Brain microvascular endothelial cell (primary cell): ENCODE measurements around the gene DNAH17.
A peak's percentile ranks its signal among the peaks of the same experiment; 100 is the strongest.

Experiments used
- DNase-seq: peaks from one replicate; pipeline ENCODE4 v3.0.0-alpha.2; 2020
- H3K27ac ChIP-seq: fragments of 250-450 bp; sonication (Bioruptor Pico); 2 replicates; pipeline ENCODE4 v1.5.1; 2020; ENCODE audit warnings: mild to moderate bottlenecking, moderate library complexity
- H3K27me3 ChIP-seq: fragments of 250-450 bp; sonication (Bioruptor Pico); replicated peaks from 2 replicates; pipeline ENCODE4 v1.5.1; 2020; ENCODE audit warnings: mild to moderate bottlenecking
- H3K36me3 ChIP-seq: fragments of 250-450 bp; sonication (Bioruptor Pico); replicated peaks from 2 replicates; pipeline ENCODE4 v1.5.1; 2020; ENCODE audit warnings: mild to moderate bottlenecking
- H3K4me3 ChIP-seq: 2 replicates; pipeline ENCODE4 v1.5.1; 2011; ENCODE audit warnings: low read depth, mild to moderate bottlenecking, control low read depth, low read length, moderate library complexity
- in situ Hi-C: cut with HindIII; loops from 2 replicates; pipeline ENCODE4 v1.10.0; 2017; ENCODE audit warnings: low sequenced_read_pairs, low pct_ligation_motif_present
- TF ChIP-seq, protein P1 (sequence below): IDR thresholded peaks from 2 replicates; pipeline ENCODE4 v1.5.1; 2011; ENCODE audit warnings: low read depth, mild to moderate bottlenecking, moderate library complexity, low read length, control low read depth, inconsistent platforms; ENCODE audit errors: missing control alignments

Gene DNAH17

DNA sequence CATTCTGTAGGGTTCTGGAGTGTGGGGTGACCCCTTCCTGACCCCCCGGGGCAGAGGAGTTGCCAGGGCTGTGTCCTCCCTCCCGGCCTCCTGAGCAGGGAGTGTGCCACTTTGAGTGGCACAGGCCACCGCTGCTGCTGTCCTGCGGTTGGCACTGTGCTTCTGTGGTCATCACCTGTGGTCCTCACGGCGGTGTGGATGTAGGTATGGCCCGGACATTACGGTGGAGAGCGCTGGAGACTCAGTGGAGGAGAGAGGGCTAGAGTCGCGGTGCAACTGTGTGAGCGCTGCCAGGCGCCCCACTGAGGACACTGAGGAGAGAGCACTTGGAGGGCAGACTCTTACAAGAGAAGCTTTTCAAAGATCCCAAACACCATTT is 159.7 kb downstream of the DNAH17 start:
- in situ Hi-C loops = no loop called here
- TF ChIP-seq, protein P1, sequence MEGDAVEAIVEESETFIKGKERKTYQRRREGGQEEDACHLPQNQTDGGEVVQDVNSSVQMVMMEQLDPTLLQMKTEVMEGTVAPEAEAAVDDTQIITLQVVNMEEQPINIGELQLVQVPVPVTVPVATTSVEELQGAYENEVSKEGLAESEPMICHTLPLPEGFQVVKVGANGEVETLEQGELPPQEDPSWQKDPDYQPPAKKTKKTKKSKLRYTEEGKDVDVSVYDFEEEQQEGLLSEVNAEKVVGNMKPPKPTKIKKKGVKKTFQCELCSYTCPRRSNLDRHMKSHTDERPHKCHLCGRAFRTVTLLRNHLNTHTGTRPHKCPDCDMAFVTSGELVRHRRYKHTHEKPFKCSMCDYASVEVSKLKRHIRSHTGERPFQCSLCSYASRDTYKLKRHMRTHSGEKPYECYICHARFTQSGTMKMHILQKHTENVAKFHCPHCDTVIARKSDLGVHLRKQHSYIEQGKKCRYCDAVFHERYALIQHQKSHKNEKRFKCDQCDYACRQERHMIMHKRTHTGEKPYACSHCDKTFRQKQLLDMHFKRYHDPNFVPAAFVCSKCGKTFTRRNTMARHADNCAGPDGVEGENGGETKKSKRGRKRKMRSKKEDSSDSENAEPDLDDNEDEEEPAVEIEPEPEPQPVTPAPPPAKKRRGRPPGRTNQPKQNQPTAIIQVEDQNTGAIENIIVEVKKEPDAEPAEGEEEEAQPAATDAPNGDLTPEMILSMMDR = no peak
- H3K27ac ChIP-seq = no peak overlapping the region

DNA sequence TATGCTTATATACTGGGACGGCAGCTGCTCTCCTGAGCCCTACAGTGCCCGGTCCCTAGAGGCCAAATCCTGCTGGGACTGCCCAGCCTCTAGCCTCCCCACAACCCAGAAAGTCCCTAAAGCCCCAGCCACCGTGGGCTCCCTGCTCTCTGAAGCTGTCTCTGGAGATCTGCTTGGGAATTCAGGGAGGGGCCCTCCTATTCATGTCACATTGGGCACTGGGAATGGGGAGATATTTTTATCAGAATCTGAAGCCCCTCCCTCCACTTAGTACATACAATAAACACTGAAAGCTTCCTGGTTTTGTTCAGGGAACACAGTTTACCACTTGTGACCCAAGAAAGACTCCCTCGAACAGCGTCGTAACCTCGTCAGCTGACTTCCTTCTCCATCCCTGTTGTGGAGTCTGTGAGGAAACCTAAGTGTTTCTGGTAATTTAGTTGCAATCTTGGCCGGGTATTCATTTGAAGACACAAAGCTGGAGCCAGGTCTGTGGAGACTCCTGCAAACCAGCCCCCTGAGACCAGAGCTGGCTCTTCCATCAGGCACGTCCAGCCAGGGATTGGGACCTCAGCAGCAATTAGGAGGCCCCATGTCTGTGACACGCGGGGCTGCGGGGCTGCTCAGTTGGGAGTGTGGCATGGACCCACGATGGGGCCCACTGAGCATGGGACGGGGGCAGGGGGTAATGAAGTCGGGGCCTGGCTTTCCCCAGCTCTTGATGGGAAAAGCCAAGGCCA is 160.2 kb downstream of the DNAH17 start:
- TF ChIP-seq, protein P1 = no peak

More for the DNA sequence above, 159.7 kb downstream of the DNAH17 start:
- H3K27me3 ChIP-seq = no peaks in the 10 kb centered on the region
- no peak overlapping the region for H3K4me3 ChIP-seq
- peaks cover 35% of the 10 kb centered on the region for H3K36me3 ChIP-seq
- no peak for DNase-seq

DNA sequence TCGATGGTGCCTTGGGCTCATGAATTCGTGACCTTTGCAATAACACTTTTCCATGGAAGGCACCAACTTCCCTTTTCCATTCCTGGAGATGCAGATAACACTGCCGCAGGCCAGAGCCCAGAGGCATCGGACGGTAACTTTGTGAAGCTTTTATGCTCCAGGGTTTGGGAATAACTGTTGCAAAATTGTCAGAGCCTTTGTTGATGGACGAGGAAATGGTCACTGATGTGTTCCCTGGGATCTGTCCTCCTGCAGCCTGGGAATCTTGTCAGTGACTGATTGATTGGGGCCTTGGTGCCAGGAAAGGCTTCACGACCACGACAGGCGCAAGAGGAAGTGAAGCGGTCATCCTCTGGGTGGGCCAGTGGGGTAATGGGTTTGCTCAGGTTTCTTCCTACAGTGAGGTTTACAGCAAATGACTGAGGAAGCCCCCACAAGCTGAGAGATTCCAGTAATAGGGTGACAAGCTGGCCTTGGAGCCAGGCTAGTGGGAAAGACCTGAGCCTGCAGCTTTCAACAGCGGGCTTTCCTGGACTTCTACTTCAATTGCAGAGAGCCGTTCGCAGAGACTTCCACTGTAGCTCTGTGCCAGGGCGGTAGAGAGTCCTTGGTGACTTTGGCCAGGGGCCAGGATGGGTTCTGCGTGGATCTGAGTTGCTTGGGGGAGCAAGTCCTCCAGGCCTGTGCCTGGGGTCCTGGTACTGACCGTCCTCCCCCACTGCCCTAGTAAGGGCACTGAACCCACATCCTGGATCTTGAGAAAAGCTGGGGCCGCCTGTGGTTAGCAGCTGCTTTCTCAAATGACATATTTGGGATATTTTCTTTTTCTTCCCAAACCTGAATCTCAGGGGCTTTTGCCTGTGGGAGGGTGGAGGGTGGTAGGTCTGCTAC is 161.1 kb downstream of the DNAH17 start:
- peak; percentile 26 for DNase-seq
- H3K36me3 ChIP-seq = peaks cover 22% of the 10 kb centered on the region

More for the DNA sequence above, 160.2 kb downstream of the DNAH17 start:
- in situ Hi-C loops = no loop called here
- Histone ChIP-seq H3K4me3 (no peak overlapping the region), H3K36me3 (peaks cover 29% of the 10 kb centered on the region), H3K27ac (peak overlapping the region; percentile 56), H3K27me3 (no peaks in the 10 kb centered on the region)
- DNase-seq = no peak

DNA sequence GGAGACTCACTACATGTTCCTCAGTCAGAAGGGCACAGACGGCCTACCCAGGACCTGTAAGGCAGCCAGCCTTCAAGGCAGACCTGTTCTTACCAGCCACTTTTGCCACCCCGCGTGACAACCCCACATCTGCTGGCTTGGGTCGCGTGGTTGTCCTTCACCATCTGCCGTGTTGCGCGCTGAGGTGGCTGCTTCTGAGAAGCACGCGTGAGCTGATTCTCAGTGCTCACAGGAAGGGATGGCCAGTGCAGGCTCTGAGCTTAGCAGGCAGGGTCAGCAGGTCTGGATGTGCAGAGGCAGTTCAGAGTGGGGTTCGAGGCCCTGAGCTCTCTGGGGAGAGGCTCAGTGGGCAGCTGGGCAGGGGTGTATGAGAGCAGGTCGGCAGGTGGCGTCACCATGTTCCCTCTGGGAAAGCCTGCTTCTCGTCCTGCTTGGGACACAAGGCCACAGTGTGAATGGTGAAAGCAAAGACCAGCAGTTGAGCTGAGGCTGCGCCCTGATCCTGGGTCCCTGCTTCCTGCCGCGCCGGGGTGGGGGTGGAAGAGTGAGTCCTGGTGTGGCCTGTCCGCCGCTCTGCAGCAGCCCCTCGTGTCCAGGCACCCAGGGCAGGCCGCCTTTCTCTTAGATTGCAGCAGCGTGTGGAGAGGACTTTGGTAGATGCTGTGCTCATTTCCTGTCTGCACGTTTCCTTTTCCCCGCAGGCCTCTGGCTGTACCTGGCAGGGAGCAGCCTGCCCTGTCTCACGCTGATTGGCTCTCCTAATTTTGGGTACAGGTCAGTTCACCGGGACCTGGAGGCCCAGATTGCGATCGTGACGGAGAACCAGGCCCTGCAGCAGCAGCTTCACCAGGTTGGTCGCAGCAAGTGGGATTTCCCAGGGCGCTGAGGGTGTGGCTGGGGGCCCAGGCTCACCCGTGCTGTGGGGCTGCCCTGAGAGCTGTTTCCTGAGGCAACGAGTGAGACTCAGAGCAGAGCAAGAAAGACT is 162.7 kb downstream of the DNAH17 start:
- in situ Hi-C loops = no loop called here
- Histone ChIP-seq H3K36me3 (peaks cover 14% of the 10 kb centered on the region), H3K4me3 (no peak overlapping the region), H3K27me3 (no peaks in the 10 kb centered on the region), H3K27ac (no peak overlapping the region)
- TF ChIP-seq, protein P1 = no peak
- no peak for DNase-seq

More for the DNA sequence above, 161.1 kb downstream of the DNAH17 start:
- TF ChIP-seq, protein P1 = no peak
- Histone ChIP-seq H3K27me3 (no peaks in the 10 kb centered on the region), H3K4me3 (no peak overlapping the region), H3K27ac (peak overlapping the region; percentile 56)
- in situ Hi-C loops = no loop called here

DNA sequence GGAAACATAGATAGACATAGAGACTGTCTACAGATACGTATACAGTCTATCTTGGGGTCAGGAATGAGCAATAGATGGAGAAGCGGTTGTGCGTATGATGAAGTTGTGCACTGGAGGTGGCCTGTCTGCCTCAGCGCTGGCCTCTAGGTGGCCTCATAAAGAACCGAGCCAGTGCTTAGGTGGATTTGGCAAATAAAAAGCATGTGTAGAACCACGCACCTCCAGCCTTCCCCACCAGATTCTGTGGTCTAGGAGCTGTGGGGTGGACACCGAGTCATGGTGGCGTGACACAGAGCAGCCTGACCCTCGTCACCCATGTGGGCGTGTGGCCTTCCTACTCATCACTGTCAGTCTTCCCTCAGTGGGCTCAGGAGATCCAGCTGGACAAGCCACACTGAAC is 164.8 kb downstream of the DNAH17 start:
- peak; percentile 28 for DNase-seq
- in situ Hi-C loops = no loop called here
- Histone ChIP-seq H3K4me3 (no peak overlapping the region), H3K27me3 (no peaks in the 10 kb centered on the region), H3K27ac (no peak overlapping the region), H3K36me3 (peaks cover 13% of the 10 kb centered on the region)
- TF ChIP-seq, protein P1 = peak; percentile 76
